ENCODE data around the gene DNAH14.
"Not testable (repeated sequence)": the region's sequence is repeated elsewhere in the genome, so short reads cannot be mapped to it uniquely, and the experiment has no call there.

Gene DNAH14

GRCh38 chr1:224929335-224930237 is at the start of gene DNAH14:
Gene DNAH14 (plus strand): TSS chr1:224929675. CDS start chr1:224952703, 23,028 bp downstream.
- DNase-seq (ENCODE audit: low spot score), result peak; percentile 75

GRCh38 chr1:224880593-224881307 is 48.7 kb upstream of the DNAH14 start:
- no peak for DNase-seq (ENCODE audit: low spot score)

GRCh38 chr1:224881308-224881692 is 48.2 kb upstream of the DNAH14 start:
- DNase-seq (ENCODE audit: low spot score), result not testable (repeated sequence)

- no peak for DNase-seq (ENCODE audit: low spot score)
These were observed 47.7 kb upstream of the DNAH14 start for GRCh38 chr1:224881762-224882211.

- DNase-seq (ENCODE audit: low spot score), result no peak
These were observed 47.2 kb upstream of the DNAH14 start for GRCh38 chr1:224882264-224882663.

GRCh38 chr1:224883091-224883490 is 46.4 kb upstream of the DNAH14 start:
- no peak for DNase-seq (ENCODE audit: low spot score)

GRCh38 chr1:224884361-224884801 is 45.1 kb upstream of the DNAH14 start:
- peak; percentile 14 for DNase-seq (ENCODE audit: low spot score)

- not testable (repeated sequence) for DNase-seq (ENCODE audit: low spot score)
These were observed 44.1 kb upstream of the DNAH14 start for GRCh38 chr1:224885376-224885775.

GRCh38 chr1:224894915-224895314 is 34.6 kb upstream of the DNAH14 start:
- peak; percentile 35 for DNase-seq (ENCODE audit: low spot score)

- no peak for DNase-seq (ENCODE audit: low spot score)
These were observed 33.2 kb upstream of the DNAH14 start for GRCh38 chr1:224896130-224896781.

- DNase-seq (ENCODE audit: low spot score), result peak; percentile 11
These were observed 31.7 kb upstream of the DNAH14 start for GRCh38 chr1:224897529-224898327.

- no peak for DNase-seq (ENCODE audit: low spot score)
These were observed 30.5 kb upstream of the DNAH14 start for GRCh38 chr1:224898937-224899336.

- DNase-seq (ENCODE audit: low spot score), result no peak
These were observed 29.3 kb upstream of the DNAH14 start for GRCh38 chr1:224900062-224900630.

- DNase-seq (ENCODE audit: low spot score), result no peak
These were observed 28.2 kb upstream of the DNAH14 start for GRCh38 chr1:224901087-224901810.

- DNase-seq (ENCODE audit: low spot score), result no peak
These were observed 25.5 kb upstream of the DNAH14 start for GRCh38 chr1:224903955-224904354.

GRCh38 chr1:224906340-224906739 is 23.1 kb upstream of the DNAH14 start:
- DNase-seq (ENCODE audit: low spot score), result no peak

- no peak for DNase-seq (ENCODE audit: low spot score)
These were observed 18.3 kb upstream of the DNAH14 start for GRCh38 chr1:224911217-224911616.

- DNase-seq (ENCODE audit: low spot score), result no peak
These were observed 15.1 kb upstream of the DNAH14 start for GRCh38 chr1:224914292-224914900.

GRCh38 chr1:224919508-224919907 is 10.0 kb upstream of the DNAH14 start:
- no peak for DNase-seq (ENCODE audit: low spot score)

- DNase-seq (ENCODE audit: low spot score), result no peak
These were observed 8.5 kb upstream of the DNAH14 start for GRCh38 chr1:224920930-224921329.
